ENCODE results near the gene NFKB1. TPM values are rescaled to one million over a fixed set of nuclear protein-coding genes. Genes with fewer than 3 reads are reported as not detected.

NFKB1 gene
- total and polyA plus RNA-seq, 3 experiments from 2014 or later: 45.5 to 189 (median 185) TPM

- ChIA-PET POLR2A (interaction anchor here (1.0 to 1.5 kb wide), 3 partner anchors 131 to 198 kb away, joined by 3 to 12 read pairs (median 8); partner anchors contain the start of genes MANBA and UBE2D3), CTCF (interaction anchor here (1.8 kb wide), 1 partner anchor 9 kb away, joined by 6 read pairs; no protein-coding TSS in a partner anchor)
- Mint-ChIP-seq H3K4me3 (peak overlapping the region; percentile 7 to 75 (median 49)), H3K36me3 (peaks cover 0 to 28% (median 9%) of the 10 kb centered on the region in 3 donors), H3K27me3 (no peaks in the 10 kb centered on the region), H3K9me3 (no peaks in the 10 kb centered on the region), H3K27ac (peak overlapping the region; percentile 51 to 98 (median 86)), H3K4me1 (peaks cover 57 to 72% (median 65%) of the 10 kb centered on the region in 3 donors)
- Histone ChIP-seq H3K27ac (ENCODE audit: low read depth, low read length) (no peak overlapping the region), H3K36me3 (ENCODE audit: insufficient read depth, low read length) (no peaks in the 10 kb centered on the region), H3K9me3 (ENCODE audit: low read length) (no peaks in the 10 kb centered on the region), H3K4me1 (ENCODE audit: insufficient read depth, low read length) (peaks cover 42% of the 10 kb centered on the region), H3K27me3 (ENCODE audit: insufficient read depth, low read length, poor library complexity, severe bottlenecking) (no peaks in the 10 kb centered on the region), H3K4me3 (ENCODE audit: low read length) (no peak overlapping the region)
- no peak for DNase-seq
Observed at GRCh38 chr4:102629673-102630072, 128.5 kb downstream of the NFKB1 start.

GRCh38 chr4:102631616-102632015 is 130.5 kb downstream of the NFKB1 start:
- no peaks in the 10 kb centered on the region for H3K36me3 ChIP-seq (ENCODE audit: insufficient read depth, low read length)
- H3K4me1 ChIP-seq (ENCODE audit: insufficient read depth, low read length): peaks cover 35% of the 10 kb centered on the region
- no peaks in the 10 kb centered on the region for H3K9me3 ChIP-seq (ENCODE audit: low read length)
- POLR2A ChIA-PET: interaction anchor here (1.7 kb wide), 1 partner anchor 19 kb away, joined by 9 read pairs; no protein-coding TSS in a partner anchor
- DNase-seq: no peak
- no peak overlapping the region for H3K27ac ChIP-seq (ENCODE audit: low read depth, low read length)
- CTCF ChIA-PET: no interaction called here
- peak overlapping the region; percentile 69 to 98 (median 93) for H3K27ac Mint-ChIP-seq
- no peak overlapping the region for H3K4me3 ChIP-seq (ENCODE audit: low read length)
- H3K27me3 ChIP-seq (ENCODE audit: insufficient read depth, low read length, poor library complexity, severe bottlenecking): no peaks in the 10 kb centered on the region
- peak overlapping the region in 1 of 7 donors; percentile 61 for H3K4me3 Mint-ChIP-seq
- H3K36me3 Mint-ChIP-seq: peaks cover 5 to 44% (median 15%) of the 10 kb centered on the region in 3 donors
- no peaks in the 10 kb centered on the region for H3K9me3 Mint-ChIP-seq
- peaks cover 52 to 59% (median 57%) of the 10 kb centered on the region in 3 donors for H3K4me1 Mint-ChIP-seq
- H3K27me3 Mint-ChIP-seq: no peaks in the 10 kb centered on the region

- POLR2A ChIA-PET: interaction anchor here (0.6 kb wide), 1 partner anchor 235 kb away, joined by 3 read pairs; no protein-coding TSS in a partner anchor
- H3K4me1 Mint-ChIP-seq: peaks cover 50 to 57% (median 50%) of the 10 kb centered on the region in 3 donors
- DNase-seq: no peak
- H3K27me3 Mint-ChIP-seq: no peaks in the 10 kb centered on the region
- H3K4me3 Mint-ChIP-seq: no peak overlapping the region
- no peaks in the 10 kb centered on the region for H3K9me3 Mint-ChIP-seq
- peak overlapping the region; percentile 69 to 98 (median 91) for H3K27ac Mint-ChIP-seq
- Histone ChIP-seq H3K4me1 (ENCODE audit: insufficient read depth, low read length) (peaks cover 35% of the 10 kb centered on the region), H3K27ac (ENCODE audit: low read depth, low read length) (no peak overlapping the region), H3K36me3 (ENCODE audit: insufficient read depth, low read length) (no peaks in the 10 kb centered on the region), H3K9me3 (ENCODE audit: low read length) (no peaks in the 10 kb centered on the region), H3K4me3 (ENCODE audit: low read length) (no peak overlapping the region), H3K27me3 (ENCODE audit: insufficient read depth, low read length, poor library complexity, severe bottlenecking) (no peaks in the 10 kb centered on the region)
- CTCF ChIA-PET: interaction anchor here (1.5 kb wide), 1 partner anchor 201 kb away, joined by 6 read pairs; no protein-coding TSS in a partner anchor
- peaks cover 5 to 51% (median 20%) of the 10 kb centered on the region in 3 donors for H3K36me3 Mint-ChIP-seq
Observed at GRCh38 chr4:102632241-102633065, 131.3 kb downstream of the NFKB1 start.

GRCh38 chr4:102633100-102633499 is 131.9 kb downstream of the NFKB1 start:
- Mint-ChIP-seq H3K9me3 (no peaks in the 10 kb centered on the region), H3K4me1 (peaks cover 47 to 52% (median 50%) of the 10 kb centered on the region in 3 donors), H3K27me3 (no peaks in the 10 kb centered on the region), H3K4me3 (no peak overlapping the region), H3K27ac (peak overlapping the region in 4 of 8 donors; percentile 43 to 86 (median 66)), H3K36me3 (peaks cover 5 to 57% (median 22%) of the 10 kb centered on the region in 3 donors)
- no peak overlapping the region for H3K27ac ChIP-seq (ENCODE audit: low read depth, low read length)
- ChIA-PET CTCF (interaction anchor here (1.5 kb wide), 1 partner anchor 202 kb away, joined by 6 read pairs; no protein-coding TSS in a partner anchor), POLR2A (interaction anchor here (0.6 kb wide), 1 partner anchor 235 kb away, joined by 3 read pairs; no protein-coding TSS in a partner anchor)
- DNase-seq: no peak
- H3K27me3 ChIP-seq (ENCODE audit: insufficient read depth, low read length, poor library complexity, severe bottlenecking): no peaks in the 10 kb centered on the region
- H3K36me3 ChIP-seq (ENCODE audit: insufficient read depth, low read length): no peaks in the 10 kb centered on the region
- peaks cover 35% of the 10 kb centered on the region for H3K4me1 ChIP-seq (ENCODE audit: insufficient read depth, low read length)
- H3K4me3 ChIP-seq (ENCODE audit: low read length): no peak overlapping the region
- H3K9me3 ChIP-seq (ENCODE audit: low read length): no peaks in the 10 kb centered on the region

GRCh38 chr4:102637391-102637790 is 136.2 kb downstream of the NFKB1 start:
- Histone ChIP-seq H3K36me3 (ENCODE audit: insufficient read depth, low read length) (no peaks in the 10 kb centered on the region), H3K27ac (ENCODE audit: low read depth, low read length) (no peak overlapping the region), H3K4me3 (ENCODE audit: low read length) (no peak overlapping the region), H3K27me3 (ENCODE audit: insufficient read depth, low read length, poor library complexity, severe bottlenecking) (no peaks in the 10 kb centered on the region), H3K4me1 (ENCODE audit: insufficient read depth, low read length) (peaks cover under 1% of the 10 kb centered on the region), H3K9me3 (ENCODE audit: low read length) (no peaks in the 10 kb centered on the region)
- Mint-ChIP-seq H3K27me3 (no peaks in the 10 kb centered on the region), H3K4me1 (peaks cover 15 to 21% (median 18%) of the 10 kb centered on the region in 3 donors), H3K9me3 (no peaks in the 10 kb centered on the region), H3K36me3 (peaks cover 5 to 66% (median 30%) of the 10 kb centered on the region in 3 donors), H3K4me3 (no peak overlapping the region), H3K27ac (peak overlapping the region in 3 of 8 donors; percentile 21 to 58 (median 52))
- DNase-seq: no peak
- POLR2A ChIA-PET: no interaction called here
- CTCF ChIA-PET: interaction anchor here (1.3 kb wide), 1 partner anchor 23 kb away, joined by 3 read pairs; no protein-coding TSS in a partner anchor

- peaks cover 5 to 57% (median 28%) of the 10 kb centered on the region in 3 donors for H3K36me3 Mint-ChIP-seq
- CTCF ChIA-PET: interaction anchor here (1.3 kb wide), 1 partner anchor 22 kb away, joined by 3 read pairs; no protein-coding TSS in a partner anchor
- H3K4me1 ChIP-seq (ENCODE audit: insufficient read depth, low read length): no peaks in the 10 kb centered on the region
- H3K9me3 ChIP-seq (ENCODE audit: low read length): no peaks in the 10 kb centered on the region
- no peaks in the 10 kb centered on the region for H3K9me3 Mint-ChIP-seq
- H3K4me1 Mint-ChIP-seq: peaks cover 12 to 18% (median 17%) of the 10 kb centered on the region in 3 donors
- H3K27me3 ChIP-seq (ENCODE audit: insufficient read depth, low read length, poor library complexity, severe bottlenecking): no peaks in the 10 kb centered on the region
- POLR2A ChIA-PET: no interaction called here
- H3K36me3 ChIP-seq (ENCODE audit: insufficient read depth, low read length): no peaks in the 10 kb centered on the region
- peak overlapping the region in 2 of 7 donors; percentile 5 to 22 for H3K4me3 Mint-ChIP-seq
- no peak overlapping the region for H3K27ac ChIP-seq (ENCODE audit: low read depth, low read length)
- no peak overlapping the region for H3K4me3 ChIP-seq (ENCODE audit: low read length)
- DNase-seq: no peak
- peak overlapping the region in 3 of 8 donors; percentile 47 to 80 (median 58) for H3K27ac Mint-ChIP-seq
- H3K27me3 Mint-ChIP-seq: no peaks in the 10 kb centered on the region
Observed at GRCh38 chr4:102638621-102639020, 137.5 kb downstream of the NFKB1 start.

- H3K27ac ChIP-seq (ENCODE audit: low read depth, low read length): no peak overlapping the region
- peaks cover 12 to 17% (median 16%) of the 10 kb centered on the region in 3 donors for H3K4me1 Mint-ChIP-seq
- ChIA-PET POLR2A (no interaction called here), CTCF (no interaction called here)
- H3K9me3 ChIP-seq (ENCODE audit: low read length): no peaks in the 10 kb centered on the region
- no peaks in the 10 kb centered on the region for H3K36me3 ChIP-seq (ENCODE audit: insufficient read depth, low read length)
- no peaks in the 10 kb centered on the region for H3K4me1 ChIP-seq (ENCODE audit: insufficient read depth, low read length)
- no peaks in the 10 kb centered on the region for H3K9me3 Mint-ChIP-seq
- H3K27ac Mint-ChIP-seq: peak overlapping the region in 6 of 8 donors; percentile 1 to 87 (median 42)
- no peak overlapping the region for H3K4me3 ChIP-seq (ENCODE audit: low read length)
- peak overlapping the region in 6 of 7 donors; percentile 6 to 74 (median 62) for H3K4me3 Mint-ChIP-seq
- H3K27me3 ChIP-seq (ENCODE audit: insufficient read depth, low read length, poor library complexity, severe bottlenecking): no peaks in the 10 kb centered on the region
- peak in 1 of 5 donors; percentile 47 for DNase-seq
- H3K36me3 Mint-ChIP-seq: peaks cover 5 to 57% (median 32%) of the 10 kb centered on the region in 3 donors
- no peaks in the 10 kb centered on the region for H3K27me3 Mint-ChIP-seq
Observed at GRCh38 chr4:102639598-102639997, 138.4 kb downstream of the NFKB1 start.

Data from CD8-positive, alpha-beta memory T cell (primary cell).